Right forelimb (tissue), 1 donor: ENCODE measurements around the gene BUD23.
"Not testable (repeated sequence)": the region's sequence is repeated elsewhere in the genome, so short reads cannot be mapped to it uniquely, and the experiment has no call there.

Experiments used
- DNase-seq: peaks from one replicate; pipeline ENCODE4 v3.0.0-alpha.2; 2018

BUD23 gene

GRCh38 chr7:73701357-73701995, 18.1 kb downstream of the BUD23 start:
- no peak for DNase-seq

GRCh38 chr7:73702226-73702625, 18.8 kb downstream of the BUD23 start:
- no peak for DNase-seq

- DNase-seq: no peak
These were observed 19.3 kb downstream of the BUD23 start for GRCh38 chr7:73702665-73703064.

- no peak for DNase-seq
These were observed 19.8 kb downstream of the BUD23 start for GRCh38 chr7:73703225-73703624.

- DNase-seq: peak; percentile 90
These were observed 20.6 kb downstream of the BUD23 start for GRCh38 chr7:73703757-73704639.

- no peak for DNase-seq
These were observed 21.5 kb downstream of the BUD23 start for GRCh38 chr7:73704640-73705550.

GRCh38 chr7:73705551-73705920, 22.1 kb downstream of the BUD23 start:
- DNase-seq: no peak

GRCh38 chr7:73706126-73707044, 23.0 kb downstream of the BUD23 start:
- no peak for DNase-seq

- no peak for DNase-seq
These were observed 23.7 kb downstream of the BUD23 start for GRCh38 chr7:73707045-73707631.

GRCh38 chr7:73708961-73709549, 25.7 kb downstream of the BUD23 start:
- DNase-seq: no peak

- no peak for DNase-seq
These were observed 29.4 kb downstream of the BUD23 start for GRCh38 chr7:73712773-73713172.

GRCh38 chr7:73713319-73713718, 29.9 kb downstream of the BUD23 start:
- not testable (repeated sequence) for DNase-seq

- peak; percentile 69 for DNase-seq
These were observed 32.4 kb downstream of the BUD23 start for GRCh38 chr7:73715648-73716317.

- no peak for DNase-seq
These were observed 33.0 kb downstream of the BUD23 start for GRCh38 chr7:73716318-73716890.

- DNase-seq: no peak
These were observed 33.8 kb downstream of the BUD23 start for GRCh38 chr7:73717025-73717807.

- no peak for DNase-seq
These were observed 34.6 kb downstream of the BUD23 start for GRCh38 chr7:73717991-73718405.

- no peak for DNase-seq
These were observed 35.1 kb downstream of the BUD23 start for GRCh38 chr7:73718438-73718881.

GRCh38 chr7:73718905-73719805, 35.8 kb downstream of the BUD23 start, which contains the start of gene STX1A:
Gene STX1A (minus strand): TSS chr7:73719669. CDS start chr7:73719631, 38 bp downstream.
- peak; percentile 80 for DNase-seq
